Subcutaneous abdominal adipose tissue (tissue), 5 donors: ENCODE results near the gene ALG2.

Experiments used
- H3K27ac ChIP-seq: one replicate; pipeline ENCODE4 v1.7.0; 2013; ENCODE audit warnings: low read depth, mild to moderate bottlenecking, inconsistent platforms, low read length, moderate library complexity
- H3K27me3 ChIP-seq, 5 donors: one replicate each; pipeline ENCODE4 v1.7.0; 2013; ENCODE audit warnings: low read length in 5 of 5, inconsistent platforms in 1 of 5; ENCODE audit not compliant: control insufficient read depth in 5 of 5, insufficient read depth in 4 of 5
- H3K36me3 ChIP-seq, 5 donors: one replicate each; pipeline ENCODE4 v1.7.0; 2013; ENCODE audit warnings: low read length in 5 of 5; ENCODE audit not compliant: control insufficient read depth in 5 of 5, insufficient read depth in 5 of 5
- H3K4me1 ChIP-seq, 5 donors: one replicate each; pipeline ENCODE4 v1.7.0; 2013; ENCODE audit warnings: low read length in 5 of 5, mild to moderate bottlenecking in 3 of 5, moderate library complexity in 1 of 5; ENCODE audit not compliant: control insufficient read depth in 5 of 5, insufficient read depth in 5 of 5
- H3K4me3 ChIP-seq, 5 donors: one replicate each; pipeline ENCODE4 v1.7.0; 2013; ENCODE audit warnings: low read length in 5 of 5, low read depth in 1 of 5
- H3K9ac ChIP-seq, 5 donors: one replicate each; pipeline ENCODE4 v1.7.0; 2013; ENCODE audit warnings: low read length in 5 of 5, mild to moderate bottlenecking in 4 of 5, moderate library complexity in 3 of 5
- H3K9me3 ChIP-seq, 5 donors: one replicate each; pipeline ENCODE4 v1.7.0; 2013; ENCODE audit warnings: low read length in 5 of 5; ENCODE audit not compliant: control insufficient read depth in 5 of 5
- donor health status: healthy.
- donor health status: healthy.
- donor health status: healthy.
- donor health status: healthy.
- donor health status: healthy.

Gene ALG2

GRCh38 chr9:99167119-99167518, 54.6 kb downstream of the ALG2 start:
- no peaks in the 10 kb centered on the region for H3K36me3 ChIP-seq
- H3K4me1 ChIP-seq = peaks cover 0 to 3% (median 0%) of the 10 kb centered on the region in 5 donors
- H3K9me3 ChIP-seq = no peaks in the 10 kb centered on the region
- no peak overlapping the region for H3K9ac ChIP-seq
- H3K4me3 ChIP-seq = no peak overlapping the region
- peaks cover 3 to 14% (median 12%) of the 10 kb centered on the region in 5 donors for H3K27me3 ChIP-seq
- H3K27ac ChIP-seq = no peak overlapping the region
